ENCODE measurements around the gene PCED1B. TPM values are rescaled to one million over a fixed set of nuclear protein-coding genes. Genes with fewer than 3 reads are reported as not detected.

The PCED1B gene
- total and polyA plus RNA-seq, 4 donors: 2.2 to 8.2 (median 3.8) TPM

- Histone ChIP-seq H3K36me3 (ENCODE audit: control insufficient read depth in 4 of 4, insufficient read depth in 4 of 4, low read length in 4 of 4) (peaks cover 0 to 4% (median 0%) of the 10 kb centered on the region in 4 donors), H3K27ac (ENCODE audit: low read depth in 1 of 2, low read length in 1 of 2) (peak overlapping the region in 1 of 2 donors; percentile 59), H3K9ac (ENCODE audit: insufficient read depth in 1 of 2, low read length in 2 of 2) (no peak overlapping the region), H3K27me3 (ENCODE audit: control insufficient read depth in 3 of 3, insufficient read depth in 3 of 3, low read length in 2 of 3) (no peaks in the 10 kb centered on the region), H3K4me1 (ENCODE audit: control insufficient read depth in 5 of 5, insufficient read depth in 5 of 5, low read length in 5 of 5) (peaks cover 0 to 12% (median 0%) of the 10 kb centered on the region in 5 donors), H3K4me3 (no peak overlapping the region), H3K9me3 (ENCODE audit: control insufficient read depth in 4 of 4, insufficient read depth in 3 of 4, low read length in 3 of 4) (peaks cover 0 to 2% (median 0%) of the 10 kb centered on the region in 4 donors)
- 73 to 79% methylated on average over 7 of the region's 7 CpGs for whole genome bisulfite sequencing, 2 donors
- DNase-seq: no peak
- no peak for TF ChIP-seq CTCF (IDR thresholded peaks at IDR 0.05; ENCODE audit: control extremely low read depth, extremely low read depth)
- no peak for ATAC-seq (ENCODE audit: insufficient read depth, low FRiP score)
Observed at GRCh38 chr12:47231456-47231855, 152.0 kb downstream of the PCED1B start.

- H3K9me3 ChIP-seq (ENCODE audit: control insufficient read depth in 4 of 4, insufficient read depth in 3 of 4, low read length in 3 of 4): peaks cover 0 to 2% (median 0%) of the 10 kb centered on the region in 4 donors
- no peak overlapping the region for H3K9ac ChIP-seq (ENCODE audit: insufficient read depth in 1 of 2, low read length in 2 of 2)
- ATAC-seq (ENCODE audit: insufficient read depth, low FRiP score): no peak
- peaks cover 0 to 2% (median 0%) of the 10 kb centered on the region in 4 donors for H3K36me3 ChIP-seq (ENCODE audit: control insufficient read depth in 4 of 4, insufficient read depth in 4 of 4, low read length in 4 of 4)
- H3K27ac ChIP-seq (ENCODE audit: low read depth in 1 of 2, low read length in 1 of 2): no peak overlapping the region
- no peak overlapping the region for H3K4me3 ChIP-seq
- no peaks in the 10 kb centered on the region for H3K27me3 ChIP-seq (ENCODE audit: control insufficient read depth in 3 of 3, insufficient read depth in 3 of 3, low read length in 2 of 3)
- DNase-seq: no peak
- 92 to 97% methylated on average over 14 of the region's 14 CpGs for WGBS, 2 donors
- TF ChIP-seq CTCF (IDR thresholded peaks at IDR 0.05; ENCODE audit: control extremely low read depth, extremely low read depth): no peak
- H3K4me1 ChIP-seq (ENCODE audit: control insufficient read depth in 5 of 5, insufficient read depth in 5 of 5, low read length in 5 of 5): peaks cover 0 to 14% (median 0%) of the 10 kb centered on the region in 5 donors
Observed at GRCh38 chr12:47234576-47235141, 155.2 kb downstream of the PCED1B start.

GRCh38 chr12:47235258-47236040 is 156.0 kb downstream of the PCED1B start:
- peaks cover 0 to 14% (median 0%) of the 10 kb centered on the region in 5 donors for H3K4me1 ChIP-seq (ENCODE audit: control insufficient read depth in 5 of 5, insufficient read depth in 5 of 5, low read length in 5 of 5)
- no peak for DNase-seq
- no peak overlapping the region for H3K9ac ChIP-seq (ENCODE audit: insufficient read depth in 1 of 2, low read length in 2 of 2)
- H3K9me3 ChIP-seq (ENCODE audit: control insufficient read depth in 4 of 4, insufficient read depth in 3 of 4, low read length in 3 of 4): peaks cover 0 to 2% (median 0%) of the 10 kb centered on the region in 4 donors
- no peaks in the 10 kb centered on the region for H3K27me3 ChIP-seq (ENCODE audit: control insufficient read depth in 3 of 3, insufficient read depth in 3 of 3, low read length in 2 of 3)
- no peak for TF ChIP-seq CTCF (IDR thresholded peaks at IDR 0.05; ENCODE audit: control extremely low read depth, extremely low read depth)
- ATAC-seq (ENCODE audit: insufficient read depth, low FRiP score): no peak
- H3K36me3 ChIP-seq (ENCODE audit: control insufficient read depth in 4 of 4, insufficient read depth in 4 of 4, low read length in 4 of 4): peaks cover 0 to 2% (median 0%) of the 10 kb centered on the region in 4 donors
- no peak overlapping the region for H3K27ac ChIP-seq (ENCODE audit: low read depth in 1 of 2, low read length in 1 of 2)
- WGBS, 2 donors: 98% methylated on average over 48 of the region's 48 CpGs
- H3K4me3 ChIP-seq: no peak overlapping the region

Measured in lung (tissue), 12 donors.